Measurements from ENCODE around the gene ZNF630.
"Not testable (repeated sequence)": the region's sequence is repeated elsewhere in the genome, so short reads cannot be mapped to it uniquely, and the experiment has no call there.

The ZNF630 gene

GRCh38 chrX:48071064-48071985, at the start of gene ZNF630:
ZNF630 (minus strand) TSS chrX:48071640; CDS start chrX:48066886, 4,754 bp downstream.
- no peaks in the 10 kb centered on the region for H3K4me1 ChIP-seq (ENCODE audit: insufficient read depth, low read length)
- H3K4me3 ChIP-seq (ENCODE audit: low read length) = peak within 1 kb of the TSS; percentile 89
- H3K27ac ChIP-seq (ENCODE audit: low read length) = peak within 1 kb of the TSS; percentile 40
- peak within 1 kb of the TSS; percentile 88 for H3K9ac ChIP-seq (ENCODE audit: low read depth, low read length)
- H3K36me3 ChIP-seq (ENCODE audit: insufficient read depth, low read depth, low read length) = no peaks in the 10 kb centered on the region
- no peaks in the 10 kb centered on the region for H3K9me3 ChIP-seq (ENCODE audit: insufficient read depth, low read depth, low read length)
- H3K27me3 ChIP-seq (ENCODE audit: insufficient read depth, low read length) = no peaks in the 10 kb centered on the region

GRCh38 chrX:48107717-48108116, 36.3 kb upstream of the ZNF630 start:
- Histone ChIP-seq H3K9ac (ENCODE audit: low read depth, low read length) (no peak overlapping the region), H3K27me3 (ENCODE audit: insufficient read depth, low read length) (no peaks in the 10 kb centered on the region)

DNA sequence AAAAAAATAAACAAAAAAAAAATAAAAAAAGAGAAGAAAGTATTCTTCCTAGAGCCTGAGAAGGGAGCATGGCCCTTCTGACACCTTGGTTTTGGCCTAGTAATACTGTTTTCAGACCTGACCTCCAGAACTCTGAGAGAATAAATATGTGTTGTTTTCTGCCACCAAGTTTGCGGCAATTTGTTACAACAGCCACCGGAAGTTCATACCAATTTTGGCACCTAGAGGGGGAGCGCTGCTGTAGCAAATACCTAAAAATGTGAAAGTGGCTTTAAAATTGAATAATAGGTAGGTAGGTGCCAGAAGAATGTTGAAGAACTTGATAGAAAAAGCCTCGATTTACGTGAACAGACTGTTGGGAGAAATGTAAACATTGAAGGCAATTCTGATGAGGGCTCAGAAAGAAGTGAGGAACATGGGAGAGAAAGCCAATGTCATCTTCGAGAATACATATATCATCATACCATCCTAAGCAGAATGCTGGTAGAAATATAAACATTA, 31.5 kb upstream of the ZNF630 start:
- Histone ChIP-seq H3K4me3 (ENCODE audit: low read length) (no peak overlapping the region), H3K27me3 (ENCODE audit: insufficient read depth, low read length) (no peaks in the 10 kb centered on the region), H3K9me3 (ENCODE audit: insufficient read depth, low read depth, low read length) (no peaks in the 10 kb centered on the region), H3K4me1 (ENCODE audit: insufficient read depth, low read length) (no peaks in the 10 kb centered on the region), H3K27ac (ENCODE audit: low read length) (no peak overlapping the region), H3K36me3 (ENCODE audit: insufficient read depth, low read depth, low read length) (no peaks in the 10 kb centered on the region), H3K9ac (ENCODE audit: low read depth, low read length) (no peak overlapping the region)

More at GRCh38 chrX:48107717-48108116, 36.3 kb upstream of the ZNF630 start:
- Histone ChIP-seq H3K27ac (ENCODE audit: low read length) (no peak overlapping the region), H3K9me3 (ENCODE audit: insufficient read depth, low read depth, low read length) (no peaks in the 10 kb centered on the region), H3K36me3 (ENCODE audit: insufficient read depth, low read depth, low read length) (no peaks in the 10 kb centered on the region), H3K4me3 (ENCODE audit: low read length) (no peak overlapping the region), H3K4me1 (ENCODE audit: insufficient read depth, low read length) (no peaks in the 10 kb centered on the region)

DNA sequence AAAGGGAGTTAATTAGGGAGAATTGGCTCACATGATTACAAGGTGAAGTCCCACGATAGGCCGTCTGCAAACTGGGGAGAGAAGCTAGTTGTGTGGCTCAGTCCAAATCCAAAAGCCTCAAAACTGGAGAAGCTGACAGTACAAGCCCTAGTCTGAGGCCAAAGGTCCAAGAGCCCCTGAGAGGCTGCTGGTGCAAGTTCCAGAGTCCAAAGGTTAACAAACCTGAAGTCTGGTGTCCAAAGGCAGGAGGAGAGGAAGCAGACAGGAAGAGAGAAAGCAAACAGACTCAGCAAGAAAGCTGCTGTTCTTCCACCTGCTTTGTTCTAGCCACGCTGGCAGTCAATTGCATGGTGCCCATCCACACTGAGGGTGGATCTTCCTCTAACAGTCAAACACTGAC, 30.0 kb upstream of the ZNF630 start:
- Histone ChIP-seq H3K4me1 (ENCODE audit: insufficient read depth, low read length) (no peaks in the 10 kb centered on the region), H3K9ac (ENCODE audit: low read depth, low read length) (no peak overlapping the region), H3K36me3 (ENCODE audit: insufficient read depth, low read depth, low read length) (no peaks in the 10 kb centered on the region), H3K27ac (ENCODE audit: low read length) (no peak overlapping the region), H3K9me3 (ENCODE audit: insufficient read depth, low read depth, low read length) (no peaks in the 10 kb centered on the region), H3K27me3 (ENCODE audit: insufficient read depth, low read length) (no peaks in the 10 kb centered on the region), H3K4me3 (ENCODE audit: low read length) (no peak overlapping the region)

DNA sequence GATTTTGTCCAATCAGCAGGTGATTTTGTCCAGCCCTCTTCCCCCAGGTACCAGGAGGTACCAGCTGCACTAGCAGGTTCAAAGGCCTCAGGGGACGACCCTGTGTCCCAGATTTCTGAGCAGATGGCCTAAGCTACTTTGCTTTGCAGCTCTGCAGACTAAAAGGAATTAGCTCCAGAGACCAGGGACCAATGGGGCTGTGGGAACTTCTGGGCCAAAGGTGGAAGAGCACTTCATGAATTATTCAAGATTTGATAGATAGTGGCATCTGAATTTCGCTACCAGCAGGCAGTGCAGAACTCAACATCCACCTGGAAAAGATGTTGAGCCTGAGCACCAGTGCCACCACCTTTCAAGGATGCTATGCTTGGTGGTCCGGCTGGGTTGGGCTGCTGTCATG, 21.1 kb upstream of the ZNF630 start:
- not testable (repeated sequence) for H3K4me1 ChIP-seq (ENCODE audit: insufficient read depth, low read length); H3K27me3 ChIP-seq (ENCODE audit: insufficient read depth, low read length); H3K9me3 ChIP-seq (ENCODE audit: insufficient read depth, low read depth, low read length); H3K36me3 ChIP-seq (ENCODE audit: insufficient read depth, low read depth, low read length); H3K9ac ChIP-seq (ENCODE audit: low read depth, low read length); H3K27ac ChIP-seq (ENCODE audit: low read length); H3K4me3 ChIP-seq (ENCODE audit: low read length)

DNA sequence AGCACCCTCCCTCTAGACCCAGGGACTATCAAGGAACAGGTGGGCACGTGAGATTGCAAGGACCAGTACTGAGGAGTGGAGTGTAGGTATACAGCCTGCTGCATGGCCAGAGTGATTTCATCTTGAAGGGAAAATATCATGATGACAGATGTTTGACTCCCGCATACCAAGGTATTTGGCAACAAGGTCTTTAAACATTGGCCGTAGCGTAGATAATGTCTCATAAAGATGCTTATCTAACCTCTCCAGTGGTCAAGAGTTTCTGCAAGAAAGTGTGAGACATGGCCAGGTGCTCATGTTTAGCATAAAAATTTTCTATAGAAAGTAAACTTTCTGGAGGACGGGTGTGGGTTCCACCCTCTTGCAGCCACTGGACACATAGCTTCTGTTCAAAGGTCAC, 18.7 kb upstream of the ZNF630 start:
- H3K27ac ChIP-seq (ENCODE audit: low read length) = no peak overlapping the region
- H3K4me3 ChIP-seq (ENCODE audit: low read length) = no peak overlapping the region
- no peaks in the 10 kb centered on the region for H3K36me3 ChIP-seq (ENCODE audit: insufficient read depth, low read depth, low read length)
- H3K27me3 ChIP-seq (ENCODE audit: insufficient read depth, low read length) = no peaks in the 10 kb centered on the region
- no peaks in the 10 kb centered on the region for H3K9me3 ChIP-seq (ENCODE audit: insufficient read depth, low read depth, low read length)
- H3K9ac ChIP-seq (ENCODE audit: low read depth, low read length) = no peak overlapping the region
- no peaks in the 10 kb centered on the region for H3K4me1 ChIP-seq (ENCODE audit: insufficient read depth, low read length)

DNA sequence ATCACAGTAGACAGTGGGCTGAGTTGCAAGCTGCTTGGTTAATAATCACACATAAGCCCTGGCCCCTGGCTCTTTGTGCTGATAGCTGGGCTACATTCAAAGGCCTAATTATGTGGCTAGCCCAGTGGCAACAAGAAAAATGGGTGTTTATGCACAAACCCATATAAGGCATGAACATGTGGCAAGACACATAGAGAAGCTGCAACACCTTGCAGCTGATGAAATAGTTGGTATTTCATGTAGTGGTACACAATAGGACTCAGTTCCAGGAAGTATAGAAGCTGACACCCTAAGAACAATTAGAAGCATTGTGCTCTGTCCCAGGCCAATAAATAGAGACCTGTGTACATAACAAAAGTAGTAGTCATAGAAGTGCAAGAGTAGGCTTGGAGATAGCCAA, 14.6 kb upstream of the ZNF630 start:
- Histone ChIP-seq H3K27me3 (ENCODE audit: insufficient read depth, low read length) (no peaks in the 10 kb centered on the region), H3K36me3 (ENCODE audit: insufficient read depth, low read depth, low read length) (no peaks in the 10 kb centered on the region), H3K4me3 (ENCODE audit: low read length) (no peak overlapping the region), H3K9me3 (ENCODE audit: insufficient read depth, low read depth, low read length) (no peaks in the 10 kb centered on the region), H3K27ac (ENCODE audit: low read length) (no peak overlapping the region), H3K4me1 (ENCODE audit: insufficient read depth, low read length) (no peaks in the 10 kb centered on the region), H3K9ac (ENCODE audit: low read depth, low read length) (no peak overlapping the region)

DNA sequence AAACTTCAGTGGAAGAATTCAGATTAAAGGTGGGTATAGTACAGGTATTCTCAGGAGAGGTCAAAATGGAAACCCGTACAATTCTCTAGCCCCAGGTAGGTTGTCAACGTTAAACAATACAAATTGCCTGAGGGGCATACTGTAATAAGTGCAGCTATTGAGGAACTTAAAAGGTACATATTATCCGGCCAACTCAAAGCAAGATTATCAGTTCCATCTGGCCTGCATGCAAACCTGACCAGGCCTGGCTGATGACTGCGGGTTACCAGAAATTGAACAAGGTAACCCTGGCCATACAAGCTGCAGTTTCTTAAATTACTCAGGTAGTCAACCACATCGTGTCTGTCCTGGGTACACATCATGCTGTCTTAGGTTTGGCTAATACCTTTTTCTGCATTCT, 12.3 kb upstream of the ZNF630 start:
- no peak overlapping the region for H3K27ac ChIP-seq (ENCODE audit: low read length)
- H3K4me1 ChIP-seq (ENCODE audit: insufficient read depth, low read length) = no peaks in the 10 kb centered on the region
- H3K4me3 ChIP-seq (ENCODE audit: low read length) = no peak overlapping the region
- H3K9me3 ChIP-seq (ENCODE audit: insufficient read depth, low read depth, low read length) = no peaks in the 10 kb centered on the region
- no peak overlapping the region for H3K9ac ChIP-seq (ENCODE audit: low read depth, low read length)
- H3K36me3 ChIP-seq (ENCODE audit: insufficient read depth, low read depth, low read length) = no peaks in the 10 kb centered on the region
- no peaks in the 10 kb centered on the region for H3K27me3 ChIP-seq (ENCODE audit: insufficient read depth, low read length)

GRCh38 chrX:48083212-48083611, 11.8 kb upstream of the ZNF630 start:
- no peak overlapping the region for H3K27ac ChIP-seq (ENCODE audit: low read length)
- no peaks in the 10 kb centered on the region for H3K4me1 ChIP-seq (ENCODE audit: insufficient read depth, low read length)
- no peaks in the 10 kb centered on the region for H3K36me3 ChIP-seq (ENCODE audit: insufficient read depth, low read depth, low read length)
- H3K9ac ChIP-seq (ENCODE audit: low read depth, low read length) = no peak overlapping the region
- H3K9me3 ChIP-seq (ENCODE audit: insufficient read depth, low read depth, low read length) = no peaks in the 10 kb centered on the region
- no peak overlapping the region for H3K4me3 ChIP-seq (ENCODE audit: low read length)
- H3K27me3 ChIP-seq (ENCODE audit: insufficient read depth, low read length) = no peaks in the 10 kb centered on the region

DNA sequence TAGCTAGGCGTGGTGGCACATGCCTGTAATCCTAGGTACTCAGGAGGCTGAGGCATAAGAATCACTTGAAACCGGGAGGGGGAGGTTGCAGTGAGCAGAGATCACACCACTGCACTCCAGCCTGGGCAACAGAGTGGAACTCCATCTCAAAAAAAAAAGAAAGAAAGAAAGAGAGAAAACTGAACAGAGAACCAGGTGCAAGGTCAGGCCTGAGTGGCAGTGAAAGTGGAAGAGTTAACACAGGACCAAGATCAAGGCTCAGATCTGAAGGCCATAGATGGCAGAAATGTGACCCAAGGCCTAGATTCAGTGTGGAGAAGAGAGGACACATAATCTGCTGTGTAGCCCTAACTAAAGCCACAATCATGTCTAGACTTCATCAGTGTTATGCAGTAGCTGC, 4.9 kb upstream of the ZNF630 start:
- H3K4me3 ChIP-seq (ENCODE audit: low read length) = no peak overlapping the region
- no peaks in the 10 kb centered on the region for H3K4me1 ChIP-seq (ENCODE audit: insufficient read depth, low read length)
- H3K9ac ChIP-seq (ENCODE audit: low read depth, low read length) = no peak overlapping the region
- H3K9me3 ChIP-seq (ENCODE audit: insufficient read depth, low read depth, low read length) = no peaks in the 10 kb centered on the region
- H3K36me3 ChIP-seq (ENCODE audit: insufficient read depth, low read depth, low read length) = no peaks in the 10 kb centered on the region
- H3K27me3 ChIP-seq (ENCODE audit: insufficient read depth, low read length) = no peaks in the 10 kb centered on the region
- H3K27ac ChIP-seq (ENCODE audit: low read length) = no peak overlapping the region

DNA sequence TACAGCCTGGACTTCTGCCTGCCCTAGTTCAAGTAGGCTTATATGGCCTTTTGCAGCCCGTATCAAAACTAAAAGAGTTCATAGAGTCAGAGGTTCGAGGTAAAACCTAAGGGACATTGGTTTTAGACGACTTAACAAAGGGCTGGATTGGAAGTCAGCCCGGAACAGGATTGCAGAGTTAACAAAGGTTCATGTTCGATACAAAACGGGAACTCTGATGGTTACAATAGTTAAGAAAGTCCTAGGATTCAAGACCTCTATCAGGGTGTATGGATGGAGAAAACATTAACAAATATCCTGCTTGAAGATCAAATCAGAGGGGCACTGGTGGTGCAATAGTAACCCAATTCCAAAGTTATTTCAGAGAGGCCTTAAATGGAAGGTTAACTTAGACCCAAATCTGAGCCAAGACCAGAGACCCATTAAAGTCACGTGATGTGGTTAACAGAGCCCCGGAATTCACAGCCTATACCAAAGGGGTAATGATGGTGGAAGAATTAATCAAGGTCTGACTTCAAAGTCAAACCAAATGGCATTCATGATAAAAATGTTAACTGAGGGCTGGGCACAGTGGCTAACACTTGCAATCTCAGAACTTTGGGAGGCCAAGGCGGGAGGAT, 656 bp upstream of the ZNF630 start:
- Histone ChIP-seq H3K4me3 (ENCODE audit: low read length) (peak overlapping the region; percentile 89; the same call in 1 of the 2 replicates), H3K36me3 (ENCODE audit: insufficient read depth, low read depth, low read length) (no peaks in the 10 kb centered on the region), H3K27ac (ENCODE audit: low read length) (no peak overlapping the region), H3K27me3 (ENCODE audit: insufficient read depth, low read length) (no peaks in the 10 kb centered on the region), H3K4me1 (ENCODE audit: insufficient read depth, low read length) (no peaks in the 10 kb centered on the region), H3K9ac (ENCODE audit: low read depth, low read length) (peak overlapping the region; percentile 88; the same call in 1 of the 2 replicates), H3K9me3 (ENCODE audit: insufficient read depth, low read depth, low read length) (no peaks in the 10 kb centered on the region)
